Neural cell (in vitro differentiated cells): ENCODE data around the gene LRCOL1. TPM values are rescaled to one million over a fixed set of nuclear protein-coding genes. Genes with fewer than 3 reads are reported as not detected.
A peak's percentile ranks its signal among the peaks of the same experiment; 100 is the strongest.

Source experiments
- H2AFZ ChIP-seq: fragments of 200-600, 300-800 bp; sonication (generic), shearing (Covaris generic); 2 replicates; pipeline ENCODE4 v1.6.0; 2014; ENCODE audit warnings: low read depth, mild to moderate bottlenecking, antibody characterized with exemption, low read length, moderate library complexity
- H3F3A ChIP-seq: fragments of 200-600 bp; shearing (Covaris generic); 2 replicates; pipeline ENCODE4 v1.6.1; 2016; ENCODE audit warnings: mild to moderate bottlenecking, moderate library complexity, mixed read lengths, antibody characterized with exemption, low read length; ENCODE audit not compliant: insufficient read depth, poor library complexity, severe bottlenecking
- H3K27ac ChIP-seq: fragments of 200-600, 300-800 bp; sonication (generic), shearing (Covaris generic); 2 replicates; pipeline ENCODE4 v1.5.1; 2014; ENCODE audit warnings: mild to moderate bottlenecking, low read length, moderate library complexity
- H3K27me3 ChIP-seq: fragments of 300-800, 200-600 bp; sonication (generic), shearing (Covaris generic); 2 replicates; pipeline ENCODE4 v1.6.0; 2014; ENCODE audit warnings: mild to moderate bottlenecking, low read depth, low read length, moderate library complexity; ENCODE audit not compliant: insufficient read depth
- H3K36me3 ChIP-seq: fragments of 300-800, 200-600 bp; sonication (generic), shearing (Covaris generic); 2 replicates; pipeline ENCODE4 v1.5.1; 2014; ENCODE audit warnings: mild to moderate bottlenecking, antibody characterized with exemption, low read length, moderate library complexity; ENCODE audit not compliant: insufficient read depth
- H3K4me2 ChIP-seq: fragments of 300-800, 200-600 bp; sonication (generic), shearing (Covaris generic); 2 replicates; pipeline ENCODE4 v1.6.0; 2014; ENCODE audit warnings: mild to moderate bottlenecking, low read length
- H3K4me3 ChIP-seq: fragments of 300-800, 200-600 bp; sonication (generic), shearing (Covaris generic); 2 replicates; pipeline ENCODE4 v1.5.1; 2014; ENCODE audit warnings: mild to moderate bottlenecking, low read length, moderate library complexity
- H3K79me2 ChIP-seq: fragments of 200-600 bp; shearing (Covaris generic); replicated peaks from 2 replicates; pipeline ENCODE4 v1.6.0; 2014; ENCODE audit warnings: mild to moderate bottlenecking, low read length, moderate library complexity; ENCODE audit not compliant: insufficient read depth
- H3K9ac ChIP-seq: fragments of 300-800, 200-600 bp; sonication (generic), shearing (Covaris generic); 2 replicates; pipeline ENCODE4 v1.6.1; 2016; ENCODE audit warnings: mild to moderate bottlenecking, low read length, mixed read lengths
- H3K9me2 ChIP-seq: fragments of 200-600 bp; shearing (Covaris generic); 2 replicates; pipeline ENCODE4 v1.6.1; 2016; ENCODE audit warnings: mild to moderate bottlenecking, low read length, mixed read lengths; ENCODE audit not compliant: insufficient read depth
- H3K9me3 ChIP-seq: fragments of 200-600, 300-800 bp; sonication (generic), shearing (Covaris generic); 2 replicates; pipeline ENCODE4 v1.6.1; 2016; ENCODE audit warnings: mild to moderate bottlenecking, mixed run types, low read length, moderate library complexity, mixed read lengths
- H4K20me1 ChIP-seq: fragments of 200-600 bp; shearing (Covaris generic); 2 replicates; pipeline ENCODE4 v1.6.1; 2016; ENCODE audit warnings: mild to moderate bottlenecking, mixed run types; ENCODE audit not compliant: insufficient read depth
- EP300 ChIP-seq: fragments of 450-650 bp; conservative IDR thresholded peaks from 2 replicates; pipeline ENCODE4 v1.6.1; 2014; ENCODE audit warnings: antibody characterized with exemption, mild to moderate bottlenecking, moderate library complexity; ENCODE audit not compliant: poor library complexity, severe bottlenecking
- EZH2 ChIP-seq: fragments of 200-600, 300-800 bp; shearing (Covaris generic), sonication (generic); IDR thresholded peaks from 2 replicates; pipeline ENCODE4 v1.6.1; 2014; ENCODE audit warnings: antibody characterized with exemption, low read length, borderline replicate concordance, mild to moderate bottlenecking; ENCODE audit not compliant: insufficient read depth, poor library complexity, severe bottlenecking
- MXI1 ChIP-seq: fragments of 450-650 bp; conservative IDR thresholded peaks from 2 replicates; pipeline ENCODE4 v1.6.1; 2014; ENCODE audit warnings: antibody characterized with exemption, mild to moderate bottlenecking; ENCODE audit not compliant: poor library complexity, severe bottlenecking
- POLR2AphosphoS5 ChIP-seq: IDR thresholded peaks from 2 replicates; pipeline ENCODE4 v1.6.1; 2012
- RAD21 ChIP-seq: fragments of 450-650 bp; conservative IDR thresholded peaks from 2 replicates; pipeline ENCODE4 v1.6.1; 2014; ENCODE audit warnings: antibody characterized with exemption, mild to moderate bottlenecking, moderate library complexity
- SMC3 ChIP-seq: fragments of 450-650 bp; conservative IDR thresholded peaks from 2 replicates; pipeline ENCODE4 v1.6.1; 2014; ENCODE audit warnings: antibody characterized with exemption, mild to moderate bottlenecking, moderate library complexity; ENCODE audit not compliant: poor library complexity
- TAF1 ChIP-seq: IDR thresholded peaks from 2 replicates; pipeline ENCODE4 v1.6.1; 2012; ENCODE audit warnings: low read depth
- polyA plus RNA-seq: library from polyadenylated mRNA; depleted of rRNA; stranded (reverse); fragments of >200 nt; gene quantifications from 2 replicates; pipeline ENCODE4 v1.2.3, GENCODE V29; 2014
- TF ChIP-seq, protein P1 (sequence below): IDR thresholded peaks from 2 replicates; pipeline ENCODE4 v1.6.1; 2012; ENCODE audit warnings: borderline replicate concordance
- TF ChIP-seq, protein P2 (sequence below): fragments of 450-650 bp; IDR thresholded peaks from 2 replicates; pipeline ENCODE4 v1.5.1; 2014; ENCODE audit warnings: antibody characterized with exemption, mild to moderate bottlenecking, moderate library complexity; ENCODE audit not compliant: poor library complexity, severe bottlenecking

Gene LRCOL1
- polyA plus RNA-seq, 1 donor from 2014 or later = not detected

DNA sequence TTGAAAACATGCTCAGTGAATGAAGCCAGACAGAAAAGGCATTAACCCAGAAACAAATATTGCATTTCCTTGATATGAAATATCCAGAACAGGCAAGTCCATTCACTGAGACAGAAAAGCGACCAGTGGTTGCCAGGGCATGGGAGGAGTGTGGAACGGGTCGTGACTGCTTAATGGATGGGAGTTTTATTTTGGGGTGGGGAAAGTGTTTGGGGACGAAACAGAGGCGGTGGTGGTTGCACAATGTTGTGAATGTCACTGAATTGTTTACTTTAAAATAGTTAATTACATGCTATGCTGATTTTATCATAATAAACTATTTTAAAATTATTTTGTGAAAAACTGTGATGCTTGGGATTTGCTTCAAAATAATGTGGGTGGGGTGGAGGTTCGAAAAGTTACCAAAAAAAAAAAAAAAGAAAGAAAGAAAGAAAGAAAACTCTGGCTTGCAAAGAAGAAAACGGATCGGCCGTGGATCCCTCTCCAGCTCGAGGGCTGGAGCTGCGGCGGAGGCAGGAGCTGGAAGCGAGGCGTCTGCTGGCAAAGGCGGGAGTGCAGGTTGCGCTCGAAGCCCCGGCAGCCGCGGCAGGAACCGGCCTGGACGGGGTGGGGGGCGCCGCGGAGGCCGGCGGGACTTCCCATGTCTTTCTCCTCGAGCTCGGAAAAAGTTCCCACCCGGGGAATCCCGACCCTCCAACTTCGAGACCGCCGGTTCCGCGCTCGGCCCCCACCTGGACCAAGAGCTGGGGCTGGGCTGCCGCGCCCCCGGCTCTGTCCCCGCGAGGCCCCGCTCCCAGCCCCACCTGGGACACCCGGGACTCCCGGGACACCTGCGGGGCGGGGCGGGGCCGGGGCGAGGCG, 7.7 kb upstream of the LRCOL1 start:
- H3K27me3 ChIP-seq = peaks cover 36% of the 10 kb centered on the region
- H3K9ac ChIP-seq = no peak overlapping the region
- no peaks in the 10 kb centered on the region for H4K20me1 ChIP-seq
- TF ChIP-seq SMC3 (no peak), TAF1 (no peak), RAD21 (no peak), MXI1 (no peak), EZH2 (no peak), EP300 (no peak), POLR2AphosphoS5 (no peak)
- TF ChIP-seq, protein P1, sequence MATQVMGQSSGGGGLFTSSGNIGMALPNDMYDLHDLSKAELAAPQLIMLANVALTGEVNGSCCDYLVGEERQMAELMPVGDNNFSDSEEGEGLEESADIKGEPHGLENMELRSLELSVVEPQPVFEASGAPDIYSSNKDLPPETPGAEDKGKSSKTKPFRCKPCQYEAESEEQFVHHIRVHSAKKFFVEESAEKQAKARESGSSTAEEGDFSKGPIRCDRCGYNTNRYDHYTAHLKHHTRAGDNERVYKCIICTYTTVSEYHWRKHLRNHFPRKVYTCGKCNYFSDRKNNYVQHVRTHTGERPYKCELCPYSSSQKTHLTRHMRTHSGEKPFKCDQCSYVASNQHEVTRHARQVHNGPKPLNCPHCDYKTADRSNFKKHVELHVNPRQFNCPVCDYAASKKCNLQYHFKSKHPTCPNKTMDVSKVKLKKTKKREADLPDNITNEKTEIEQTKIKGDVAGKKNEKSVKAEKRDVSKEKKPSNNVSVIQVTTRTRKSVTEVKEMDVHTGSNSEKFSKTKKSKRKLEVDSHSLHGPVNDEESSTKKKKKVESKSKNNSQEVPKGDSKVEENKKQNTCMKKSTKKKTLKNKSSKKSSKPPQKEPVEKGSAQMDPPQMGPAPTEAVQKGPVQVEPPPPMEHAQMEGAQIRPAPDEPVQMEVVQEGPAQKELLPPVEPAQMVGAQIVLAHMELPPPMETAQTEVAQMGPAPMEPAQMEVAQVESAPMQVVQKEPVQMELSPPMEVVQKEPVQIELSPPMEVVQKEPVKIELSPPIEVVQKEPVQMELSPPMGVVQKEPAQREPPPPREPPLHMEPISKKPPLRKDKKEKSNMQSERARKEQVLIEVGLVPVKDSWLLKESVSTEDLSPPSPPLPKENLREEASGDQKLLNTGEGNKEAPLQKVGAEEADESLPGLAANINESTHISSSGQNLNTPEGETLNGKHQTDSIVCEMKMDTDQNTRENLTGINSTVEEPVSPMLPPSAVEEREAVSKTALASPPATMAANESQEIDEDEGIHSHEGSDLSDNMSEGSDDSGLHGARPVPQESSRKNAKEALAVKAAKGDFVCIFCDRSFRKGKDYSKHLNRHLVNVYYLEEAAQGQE = no peak
- TF ChIP-seq, protein P2, sequence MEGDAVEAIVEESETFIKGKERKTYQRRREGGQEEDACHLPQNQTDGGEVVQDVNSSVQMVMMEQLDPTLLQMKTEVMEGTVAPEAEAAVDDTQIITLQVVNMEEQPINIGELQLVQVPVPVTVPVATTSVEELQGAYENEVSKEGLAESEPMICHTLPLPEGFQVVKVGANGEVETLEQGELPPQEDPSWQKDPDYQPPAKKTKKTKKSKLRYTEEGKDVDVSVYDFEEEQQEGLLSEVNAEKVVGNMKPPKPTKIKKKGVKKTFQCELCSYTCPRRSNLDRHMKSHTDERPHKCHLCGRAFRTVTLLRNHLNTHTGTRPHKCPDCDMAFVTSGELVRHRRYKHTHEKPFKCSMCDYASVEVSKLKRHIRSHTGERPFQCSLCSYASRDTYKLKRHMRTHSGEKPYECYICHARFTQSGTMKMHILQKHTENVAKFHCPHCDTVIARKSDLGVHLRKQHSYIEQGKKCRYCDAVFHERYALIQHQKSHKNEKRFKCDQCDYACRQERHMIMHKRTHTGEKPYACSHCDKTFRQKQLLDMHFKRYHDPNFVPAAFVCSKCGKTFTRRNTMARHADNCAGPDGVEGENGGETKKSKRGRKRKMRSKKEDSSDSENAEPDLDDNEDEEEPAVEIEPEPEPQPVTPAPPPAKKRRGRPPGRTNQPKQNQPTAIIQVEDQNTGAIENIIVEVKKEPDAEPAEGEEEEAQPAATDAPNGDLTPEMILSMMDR = no peak
- H3K27ac ChIP-seq = no peak overlapping the region
- H3F3A ChIP-seq = no peaks in the 10 kb centered on the region
- peak overlapping the region; percentile 51 for H3K4me3 ChIP-seq
- H3K36me3 ChIP-seq = no peaks in the 10 kb centered on the region
- no peak overlapping the region for H3K4me2 ChIP-seq
- H3K9me2 ChIP-seq = no peaks in the 10 kb centered on the region
- no peaks in the 10 kb centered on the region for H3K79me2 ChIP-seq
- peaks cover 12% of the 10 kb centered on the region for H3K9me3 ChIP-seq
- no peak overlapping the region for H2AFZ ChIP-seq

DNA sequence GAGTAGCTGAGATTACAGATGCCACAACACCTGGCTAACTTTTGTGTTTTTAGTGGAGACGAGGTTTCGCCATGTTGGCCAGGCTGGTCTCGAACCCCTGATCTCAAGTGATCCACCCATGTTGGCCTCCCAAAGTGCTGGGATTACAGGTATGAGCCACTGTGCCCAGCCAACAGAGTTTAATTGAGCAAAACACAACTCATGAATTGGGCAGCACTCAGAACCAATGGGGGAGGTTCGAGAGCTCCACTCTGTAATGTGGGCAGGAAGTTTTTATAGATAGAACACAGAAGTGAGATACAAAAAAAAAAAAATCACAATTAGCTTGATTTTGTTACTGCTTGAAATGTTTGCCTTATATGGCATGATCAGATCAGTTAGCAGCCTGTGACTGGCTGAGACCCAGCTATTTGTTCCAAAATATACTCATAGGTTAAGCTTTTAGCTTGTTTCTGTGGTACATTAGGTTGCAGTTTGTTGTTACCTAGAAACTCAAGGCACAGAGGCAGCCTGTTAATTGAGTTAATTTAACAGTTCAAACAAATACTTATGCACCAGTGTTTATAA, 6.8 kb upstream of the LRCOL1 start:
- H2AFZ ChIP-seq = no peak overlapping the region
- no peak overlapping the region for H3K4me3 ChIP-seq
- H3K9me3 ChIP-seq = peaks cover 12% of the 10 kb centered on the region
- no peak overlapping the region for H3K9ac ChIP-seq
- no peaks in the 10 kb centered on the region for H3F3A ChIP-seq
- no peaks in the 10 kb centered on the region for H3K9me2 ChIP-seq
- TF ChIP-seq MXI1 = no peak
- TF ChIP-seq, protein P2 = no peak
- no peak for TF ChIP-seq EP300
- TF ChIP-seq, protein P1 = no peak
- no peak for TF ChIP-seq SMC3
- no peak overlapping the region for H3K27ac ChIP-seq
- H4K20me1 ChIP-seq = no peaks in the 10 kb centered on the region
- H3K27me3 ChIP-seq = peaks cover 36% of the 10 kb centered on the region
- H3K4me2 ChIP-seq = no peak overlapping the region
- no peaks in the 10 kb centered on the region for H3K36me3 ChIP-seq
- H3K79me2 ChIP-seq = no peaks in the 10 kb centered on the region
